Sigmoid colon (tissue), 7 donors: Measurements from ENCODE around the gene TBC1D10A. TPM values are rescaled to one million over a fixed set of nuclear protein-coding genes. Genes with fewer than 3 reads are reported as not detected.

Source experiments
- DNase-seq: peaks from one replicate; pipeline ENCODE4 v3.0.0-alpha.2; 2019
- H3K27ac ChIP-seq, 4 donors: fragments of 200-600 bp; sonication (generic); one replicate each; pipeline ENCODE4 v1.5.1; 2016 to 2019; ENCODE audit warnings: mild to moderate bottlenecking in 1 of 4
- H3K27me3 ChIP-seq, 3 donors: fragments of 200-600 bp; sonication (generic); one replicate each; pipeline ENCODE4 v1.5.1; 2019; ENCODE audit warnings: mild to moderate bottlenecking in 1 of 3
- H3K36me3 ChIP-seq, 4 donors: fragments of 200-600 bp; sonication (generic); one replicate each; pipeline ENCODE4 v1.5.1; 2016 to 2019
- H3K4me1 ChIP-seq, 4 donors: fragments of 200-600 bp; sonication (generic); one replicate each; pipeline ENCODE4 v1.5.1; 2017 to 2019
- H3K4me3 ChIP-seq, 4 donors: fragments of 200-600 bp; sonication (generic); one replicate each; pipeline ENCODE4 v1.5.1; 2017 to 2019; ENCODE audit warnings: mild to moderate bottlenecking in 2 of 4, moderate library complexity in 1 of 4
- H3K9me3 ChIP-seq, 4 donors: fragments of 200-600 bp in 3 of 4; sonication (generic) in 3 of 4; one replicate each; pipeline versions ENCODE4 v1.5.1 to v1.6.1; 2013 to 2019
- CTCF ChIP-seq, 4 experiments: fragments of 450-650 bp in 3 of 4; fragments of 200-600 bp in 1 of 4; IDR thresholded peaks; one replicate each; pipeline ENCODE4 v1.5.1; 2016 to 2019; ENCODE audit warnings: antibody characterized with exemption in 4 of 4, mild to moderate bottlenecking in 3 of 4, moderate library complexity in 2 of 4
- EP300 ChIP-seq, 4 donors: sonication (generic); formaldehyde crosslinking; IDR thresholded peaks; one replicate each; pipeline ENCODE4 v1.6.1; 2017; ENCODE audit warnings: antibody characterized with exemption in 4 of 4
- POLR2A ChIP-seq, 2 donors: fragments of 450-650 bp; IDR thresholded peaks; one replicate each; pipeline ENCODE4 v1.6.1; 2016; ENCODE audit warnings: antibody characterized with exemption in 2 of 2, mild to moderate bottlenecking in 2 of 2, moderate library complexity in 2 of 2
- POLR2AphosphoS5 ChIP-seq, 4 donors: sonication (generic); formaldehyde crosslinking; IDR thresholded peaks; one replicate each; pipeline ENCODE4 v1.6.1; 2017; ENCODE audit warnings: antibody characterized with exemption in 4 of 4
- WGBS, 2 donors: extraction: QIAGEN DNeasy Blood & Tissue Kit; methylation state at CpG; one replicate each; pipeline ENCODE4 v1.1.7; 2013; 5-methylcytosine and 5-hydroxymethylcytosine counted together
- intact Hi-C: fragments of 100-400 bp; cut with DNase I; formaldehyde crosslinking; loops from one replicate; pipeline ENCODE4 v1.15.1; 2023
- polyA plus RNA-seq, 3 donors: library from polyadenylated mRNA; stranded (reverse); fragments of 200-250 nt; gene quantifications; one replicate each; pipeline ENCODE4 v1.2.3, GENCODE V29; 2013
- total RNA-seq, 4 donors: library from RNA; depleted of rRNA; stranded (reverse); fragments of >200 nt; gene quantifications; one replicate each; pipeline ENCODE4 v1.1.0, GENCODE V29; 2016
- donor health status: healthy with polysubstance abuse.
- donor health status: Bipolar disorder and iron deficiency.
- donor health status: healthy.

TBC1D10A gene
- total and polyA plus RNA-seq, 7 donors: 12.5 to 35.4 (median 29.1) TPM

GRCh38 chr22:30362651-30363281 is 36.0 kb upstream of the TBC1D10A start:
- intact Hi-C loops: no loop called here
- Histone ChIP-seq H3K4me3 (no peak overlapping the region), H3K27me3 (no peaks in the 10 kb centered on the region), H3K9me3 (no peaks in the 10 kb centered on the region), H3K4me1 (peaks cover 0 to 4% (median under 1%) of the 10 kb centered on the region in 4 donors), H3K36me3 (no peaks in the 10 kb centered on the region), H3K27ac (no peak overlapping the region)
- no peak for DNase-seq
- WGBS, 2 donors: 82 to 84% methylated on average over 7 of the region's 7 CpGs
- TF ChIP-seq POLR2AphosphoS5 (IDR thresholded peaks at IDR 0.05) (no peak), CTCF (IDR thresholded peaks at IDR 0.05) (no peak), EP300 (IDR thresholded peaks at IDR 0.05) (no peak), POLR2A (IDR thresholded peaks at IDR 0.05) (no peak)

- intact Hi-C loops: no loop called here
- H3K4me1 ChIP-seq: peaks cover 0 to 10% (median 7%) of the 10 kb centered on the region in 4 donors
- H3K4me3 ChIP-seq: no peak overlapping the region
- no peaks in the 10 kb centered on the region for H3K27me3 ChIP-seq
- DNase-seq: no peak
- no peak for TF ChIP-seq CTCF (IDR thresholded peaks at IDR 0.05)
- no peak for TF ChIP-seq POLR2AphosphoS5 (IDR thresholded peaks at IDR 0.05)
- no peak for TF ChIP-seq EP300 (IDR thresholded peaks at IDR 0.05)
- no peak for TF ChIP-seq POLR2A (IDR thresholded peaks at IDR 0.05)
- H3K36me3 ChIP-seq: no peaks in the 10 kb centered on the region
- whole genome bisulfite sequencing, 2 donors: 83 to 89% methylated on average over 10 of the region's 10 CpGs
- no peaks in the 10 kb centered on the region for H3K9me3 ChIP-seq
- H3K27ac ChIP-seq: no peak overlapping the region
Observed at GRCh38 chr22:30361916-30362650, 35.3 kb upstream of the TBC1D10A start.

GRCh38 chr22:30358541-30358940 is 31.8 kb upstream of the TBC1D10A start:
- Histone ChIP-seq H3K27ac (no peak overlapping the region), H3K27me3 (no peaks in the 10 kb centered on the region), H3K4me3 (no peak overlapping the region), H3K4me1 (peaks cover 0 to 40% (median 33%) of the 10 kb centered on the region in 4 donors), H3K36me3 (peaks cover 0 to 5% (median 0%) of the 10 kb centered on the region in 4 donors), H3K9me3 (no peaks in the 10 kb centered on the region)
- DNase-seq: no peak
- intact Hi-C loops: no loop called here
- TF ChIP-seq CTCF (IDR thresholded peaks at IDR 0.05): no peak
- TF ChIP-seq EP300 (IDR thresholded peaks at IDR 0.05): no peak
- TF ChIP-seq POLR2AphosphoS5 (IDR thresholded peaks at IDR 0.05): no peak
- no peak for TF ChIP-seq POLR2A (IDR thresholded peaks at IDR 0.05)
- 94% methylated on average over 6 of the region's 6 CpGs for WGBS, 2 donors

- Histone ChIP-seq H3K36me3 (peaks cover 0 to 11% (median 2%) of the 10 kb centered on the region in 4 donors), H3K27ac (no peak overlapping the region), H3K27me3 (no peaks in the 10 kb centered on the region), H3K9me3 (no peaks in the 10 kb centered on the region), H3K4me3 (peak overlapping the region in 1 of 4 donors; percentile 69), H3K4me1 (peaks cover 0 to 41% (median 36%) of the 10 kb centered on the region in 4 donors)
- no peak for DNase-seq
- intact Hi-C loops: loop anchor here (2.0 kb wide), 2 partner anchors 29 to 31 kb away; partner anchors contain the start of genes RNF215 and TBC1D10A
- WGBS, 2 donors: 72 to 76% methylated on average over 22 of the region's 22 CpGs
- TF ChIP-seq POLR2AphosphoS5 (IDR thresholded peaks at IDR 0.05) (no peak), EP300 (IDR thresholded peaks at IDR 0.05) (no peak), POLR2A (IDR thresholded peaks at IDR 0.05) (no peak)
Observed at GRCh38 chr22:30357650-30358215, 31.0 kb upstream of the TBC1D10A start.

- Histone ChIP-seq H3K27me3 (no peaks in the 10 kb centered on the region), H3K4me3 (peak overlapping the region; percentile 69 to 91 (median 77)), H3K9me3 (no peaks in the 10 kb centered on the region), H3K27ac (peak overlapping the region; percentile 94 to 97 (median 96)), H3K36me3 (peaks cover 4 to 16% (median 8%) of the 10 kb centered on the region in 4 donors), H3K4me1 (peaks cover 0 to 41% (median 37%) of the 10 kb centered on the region in 4 donors)
- intact Hi-C loops: loop anchor here (2.0 kb wide), 2 partner anchors 30 kb away; partner anchors contain the start of genes RNF215 and TBC1D10A
- no peak for TF ChIP-seq POLR2AphosphoS5 (IDR thresholded peaks at IDR 0.05)
- TF ChIP-seq POLR2A (IDR thresholded peaks at IDR 0.05): no peak
- no peak for TF ChIP-seq EP300 (IDR thresholded peaks at IDR 0.05)
- no peak for TF ChIP-seq CTCF (IDR thresholded peaks at IDR 0.05)
- no peak for DNase-seq
- WGBS, 2 donors: 4 to 5% methylated on average over 9 of the region's 9 CpGs
Observed at GRCh38 chr22:30357236-30357570, 30.5 kb upstream of the TBC1D10A start.
